Measurements from ENCODE around the gene TCHP.
A peak's percentile ranks its signal among the peaks of the same experiment; 100 is the strongest.
"Not testable (repeated sequence)": the region's sequence is repeated elsewhere in the genome, so short reads cannot be mapped to it uniquely, and the experiment has no call there.

Gene TCHP

DNA sequence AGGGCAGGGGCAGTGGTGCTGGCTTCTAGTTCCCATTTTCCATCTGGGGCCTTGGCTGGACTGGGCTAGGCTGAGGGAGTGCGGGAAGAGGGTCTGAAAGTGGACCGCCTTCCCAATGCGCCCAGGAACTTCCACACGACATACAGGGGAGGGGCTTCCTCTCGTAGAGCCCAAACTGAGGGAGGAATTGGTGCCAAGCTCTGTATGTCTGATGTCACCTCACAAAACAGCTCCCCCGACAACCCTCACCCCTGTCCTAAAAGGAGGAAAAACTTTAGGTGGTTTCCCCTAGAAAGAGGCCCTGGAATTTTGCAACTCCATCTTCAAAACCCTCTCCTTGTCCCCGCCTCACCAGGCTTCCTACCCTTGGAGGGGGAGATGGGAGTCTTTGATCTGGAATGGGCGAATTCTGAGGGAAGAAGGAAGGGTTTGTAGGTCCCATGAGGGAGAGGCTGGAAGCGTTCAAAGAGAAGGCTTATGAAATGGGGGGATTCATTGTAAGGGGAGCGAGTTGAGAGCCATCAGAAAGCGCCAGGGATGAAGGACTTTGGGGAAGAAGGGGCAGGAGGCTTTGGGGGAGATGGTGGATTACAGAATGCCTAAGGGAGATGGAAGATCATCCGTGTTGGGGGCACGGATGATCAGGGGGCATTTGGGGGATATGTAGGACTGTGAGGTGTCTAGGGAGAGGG, 20.6 kb upstream of the TCHP start:
- peak in 18 of 51 donors; percentile 9 to 73 (median 30) for DNase-seq

DNA sequence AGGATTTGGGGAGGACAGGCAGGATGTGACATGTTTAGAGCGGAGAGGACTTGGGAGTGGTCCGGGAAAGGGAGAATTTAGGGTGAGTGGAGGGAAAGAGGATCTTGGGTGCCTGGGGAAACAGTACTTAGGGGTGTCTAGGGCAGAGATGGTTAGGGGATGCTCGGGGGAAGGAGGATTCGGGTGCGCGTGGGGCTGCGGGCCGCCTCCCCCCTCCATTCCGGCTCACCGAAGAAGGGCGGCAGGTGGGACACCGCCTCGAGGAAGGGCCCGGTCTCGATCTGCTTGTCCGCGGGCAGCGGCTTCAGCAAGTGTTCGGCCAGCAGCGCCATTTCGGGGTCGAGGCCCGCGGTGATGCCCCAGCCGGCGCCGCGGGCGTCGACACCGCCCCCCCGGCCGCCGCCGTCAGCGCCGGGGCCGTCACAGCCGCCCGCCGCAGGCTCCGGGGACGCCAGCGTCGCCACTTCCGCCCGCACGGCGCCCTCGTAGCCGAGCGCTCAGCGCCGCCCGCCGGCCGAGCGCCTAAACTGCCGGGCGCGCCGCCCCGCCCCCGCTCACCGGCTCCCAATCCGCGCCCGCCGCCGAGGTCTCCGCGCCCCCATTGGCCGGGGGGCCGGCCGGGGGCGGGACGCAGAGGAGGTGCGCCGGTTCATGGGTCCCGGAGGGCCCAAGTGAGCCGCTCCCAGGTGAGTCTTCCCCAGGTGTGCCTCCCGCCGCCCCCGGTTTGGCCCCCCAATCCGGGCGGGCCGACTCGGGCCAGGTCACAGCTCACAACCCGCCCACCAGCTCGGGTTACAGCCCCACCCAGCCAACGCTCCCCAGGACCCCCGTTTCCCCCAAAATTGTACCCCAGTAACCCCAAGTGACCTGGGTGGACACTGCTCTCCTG, 19.8 kb upstream of the TCHP start, which contains the start of gene GLTP:
TSS of gene GLTP (minus strand) at position 499 of the 889 bp plus-strand sequence. CDS start at position 332, 167 bp downstream.
- DNase-seq = peak in 49 of 51 donors; percentile 23 to 89 (median 73)

DNA sequence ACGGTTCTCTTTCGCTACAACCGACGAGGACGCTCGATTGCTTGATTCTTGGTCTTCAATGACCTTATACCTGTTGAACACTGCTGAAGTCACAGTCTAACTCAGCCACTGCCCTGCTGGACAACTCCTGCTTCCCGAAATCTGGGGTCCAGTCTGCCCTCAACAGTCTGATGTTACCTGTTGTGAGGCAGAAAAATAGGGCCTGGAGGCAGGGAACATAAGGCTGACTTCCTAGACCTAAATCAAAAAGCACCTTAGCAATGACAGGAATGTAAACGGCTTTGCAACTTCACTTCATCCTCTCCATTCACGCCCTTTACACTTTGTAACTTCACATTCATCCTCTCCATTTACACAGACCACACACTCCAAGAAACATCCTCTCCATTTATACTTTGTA, 19.1 kb upstream of the TCHP start:
- no peak for DNase-seq

DNA sequence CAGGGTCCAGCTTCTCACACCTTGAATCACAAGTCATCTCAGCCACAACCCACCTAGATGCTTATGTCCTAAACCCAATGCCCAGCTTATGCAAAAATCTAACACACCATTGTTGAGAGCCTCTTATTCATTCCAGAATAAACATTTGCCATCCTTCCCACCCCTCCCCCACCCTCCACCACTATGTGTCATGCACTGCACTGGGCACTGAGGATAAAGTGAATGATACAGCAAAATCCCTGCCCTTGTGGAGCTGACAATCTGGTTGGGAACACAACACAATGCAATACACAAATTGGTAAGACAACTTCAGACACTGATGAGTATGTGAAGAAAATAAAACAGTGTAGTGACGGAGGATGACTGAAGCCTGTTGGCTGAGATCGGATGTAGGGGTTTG, 18.3 kb upstream of the TCHP start:
- no peak for DNase-seq

DNA sequence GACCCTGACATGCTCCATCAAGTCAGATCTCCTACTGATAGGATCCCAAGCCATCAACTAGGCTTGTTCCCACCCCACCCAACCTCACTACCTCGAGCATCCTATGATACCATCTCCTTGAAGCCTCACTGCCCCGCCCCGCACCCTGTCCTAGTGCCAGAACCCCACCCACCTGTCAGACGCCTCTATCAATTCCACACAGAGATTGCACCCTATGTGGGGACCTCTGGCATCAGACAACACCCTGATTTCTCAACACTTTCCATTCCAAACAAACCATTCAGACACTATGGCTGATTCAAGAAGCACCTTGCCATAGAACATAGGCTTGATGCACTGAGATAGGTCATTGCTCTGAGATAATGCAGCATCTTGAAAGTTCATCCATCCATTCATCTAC, 16.6 kb upstream of the TCHP start:
- no peak for DNase-seq

DNA sequence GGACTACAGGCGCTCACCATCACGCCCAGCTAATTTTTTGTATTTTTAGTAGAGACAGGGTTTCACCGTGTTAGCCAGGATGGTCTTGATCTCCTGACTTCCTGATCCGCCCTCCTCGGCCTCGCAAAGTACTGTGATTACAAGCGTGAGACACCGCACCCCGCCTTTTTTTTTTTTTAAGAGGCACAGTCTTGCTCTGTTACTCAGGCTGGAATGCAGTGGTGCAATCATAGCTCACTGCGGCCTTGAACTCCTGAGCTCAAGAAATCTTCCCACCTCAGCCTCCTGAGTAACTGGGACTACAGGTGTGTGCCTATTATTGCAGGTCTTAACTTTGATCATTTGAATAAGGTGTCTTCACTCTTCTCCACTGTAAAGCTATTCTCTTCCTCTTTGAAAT, 14.5 kb upstream of the TCHP start:
- no peak for DNase-seq

DNA sequence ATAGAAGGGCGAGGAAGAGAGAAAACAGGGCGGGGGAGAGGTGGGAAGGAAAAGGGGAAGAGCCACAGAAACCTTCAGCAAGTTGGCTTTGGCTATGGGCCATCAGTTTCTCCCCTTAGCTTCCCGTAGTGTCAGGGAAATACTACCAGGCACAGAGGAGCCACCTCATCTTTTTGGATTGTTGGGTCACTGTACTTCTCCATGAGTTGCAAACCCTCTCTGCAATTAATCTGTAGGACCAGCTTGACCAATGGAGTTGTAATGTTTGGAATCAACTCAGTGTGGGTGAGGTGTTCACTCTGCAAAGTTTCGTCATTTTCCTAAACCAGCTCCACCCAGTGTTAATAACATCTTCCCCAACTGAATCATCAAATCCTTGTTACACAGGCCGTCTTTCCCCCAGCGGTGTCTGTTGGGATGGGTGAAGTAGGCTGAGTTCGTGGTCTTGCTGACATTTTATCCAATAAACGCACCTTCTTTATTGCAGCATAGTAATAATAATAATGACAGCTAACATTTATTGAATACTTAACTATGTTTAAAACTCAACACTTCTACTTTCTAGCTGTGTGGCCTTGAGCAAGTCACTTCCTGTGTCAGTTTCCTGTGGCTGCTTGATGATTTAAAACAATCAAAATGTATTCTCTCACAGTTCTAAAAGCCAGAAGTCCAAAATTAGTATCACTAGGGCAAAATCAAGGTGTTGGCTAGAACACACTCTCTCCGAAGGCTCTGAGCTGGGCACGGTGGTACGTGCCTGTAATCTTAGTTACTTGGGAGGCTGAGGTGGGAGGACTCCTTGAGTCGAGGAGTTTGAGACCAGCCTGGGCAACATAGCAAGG, 11.7 kb upstream of the TCHP start:
- no peak for DNase-seq

DNA sequence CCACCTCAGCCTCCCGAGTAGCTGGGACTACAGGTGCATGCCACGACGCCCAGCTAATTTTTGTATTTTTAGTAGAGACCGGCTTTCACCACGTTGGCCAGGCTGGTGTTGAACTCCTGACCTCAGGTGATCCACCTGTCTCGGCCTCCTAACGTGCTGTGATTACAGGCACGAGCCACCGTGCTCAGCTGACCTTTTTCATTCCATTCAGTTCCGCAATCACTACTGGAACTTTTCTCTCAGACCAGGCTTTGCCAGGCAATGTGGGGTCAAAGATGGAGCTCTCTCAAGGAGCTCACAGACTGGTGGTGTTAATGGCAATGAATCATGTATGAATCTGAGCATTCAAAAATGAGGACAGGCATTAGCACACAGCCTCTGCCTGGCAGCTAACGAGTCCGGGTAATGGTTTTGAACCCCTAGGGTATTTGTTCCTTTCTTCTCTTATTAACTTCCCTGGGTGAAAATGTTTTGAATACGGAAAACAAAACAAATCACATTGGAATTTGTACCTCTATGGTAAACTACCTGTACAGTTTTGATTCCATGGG, 9.4 kb upstream of the TCHP start:
- no peak for DNase-seq

DNA sequence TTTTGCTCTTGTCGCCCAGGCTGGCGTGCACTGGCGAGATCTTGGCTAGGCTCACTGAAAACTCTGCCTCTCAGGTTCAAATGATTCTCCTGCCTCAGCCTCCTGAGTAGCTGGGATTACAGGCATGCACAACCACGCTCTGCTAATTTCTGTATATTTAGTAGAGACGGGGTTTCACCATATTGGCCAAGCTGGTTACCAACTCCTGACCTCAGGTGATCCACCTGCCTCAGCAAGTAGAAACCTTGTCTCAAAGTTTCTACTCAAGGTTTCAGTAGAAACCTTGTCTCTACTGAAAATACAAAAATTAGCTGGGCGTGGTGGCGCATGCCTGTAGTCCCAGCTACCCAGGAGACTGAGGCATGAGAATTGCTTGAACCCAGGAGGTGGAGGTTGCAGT, 8.3 kb upstream of the TCHP start:
- DNase-seq = not testable (repeated sequence)

DNA sequence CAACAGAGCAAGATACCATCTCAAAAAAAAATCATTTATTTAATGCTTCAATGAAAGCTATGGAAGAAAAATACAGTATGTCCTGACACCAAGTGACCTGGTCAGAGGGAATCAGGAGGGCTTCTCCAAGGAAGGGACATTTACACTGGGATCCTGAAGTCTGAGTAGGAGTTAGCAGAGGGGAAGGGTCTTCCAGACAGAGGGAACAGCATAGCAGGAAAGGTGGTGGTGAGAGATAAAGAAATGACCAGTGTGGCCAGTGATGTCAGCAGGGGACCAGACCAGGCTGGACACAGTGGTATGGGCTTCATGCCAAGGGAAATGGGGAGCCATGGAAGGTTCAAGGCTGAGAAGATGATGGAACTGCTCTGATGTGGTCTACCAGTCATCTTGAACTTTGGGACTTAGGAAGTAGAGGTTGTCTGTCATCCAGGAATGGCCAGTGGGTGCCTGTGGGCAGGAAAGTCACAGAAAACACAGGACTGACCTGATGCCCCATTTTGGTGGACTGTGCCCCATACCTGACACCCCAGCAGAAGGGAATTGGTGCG, 7.8 kb upstream of the TCHP start:
- DNase-seq = no peak

DNA sequence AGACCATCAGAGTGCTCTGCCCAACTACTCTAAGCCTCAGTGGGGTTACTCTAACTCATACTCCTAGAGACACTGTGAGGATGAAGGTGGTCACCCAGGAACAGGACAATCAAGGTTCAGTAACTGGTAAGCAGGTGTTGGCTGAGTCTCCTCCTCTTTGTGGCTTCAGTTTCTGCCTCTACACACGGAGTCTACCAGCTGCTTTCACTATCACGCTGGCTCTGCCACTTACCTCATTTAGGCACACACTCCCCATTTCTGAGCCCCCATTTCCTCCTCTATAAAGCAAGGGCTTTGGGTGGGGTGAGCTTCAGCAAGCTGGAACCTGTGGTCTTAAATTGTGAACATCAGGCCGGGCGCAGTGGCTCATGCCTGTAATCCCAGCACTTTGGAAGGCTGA, 7.3 kb upstream of the TCHP start:
- DNase-seq = no peak

DNA sequence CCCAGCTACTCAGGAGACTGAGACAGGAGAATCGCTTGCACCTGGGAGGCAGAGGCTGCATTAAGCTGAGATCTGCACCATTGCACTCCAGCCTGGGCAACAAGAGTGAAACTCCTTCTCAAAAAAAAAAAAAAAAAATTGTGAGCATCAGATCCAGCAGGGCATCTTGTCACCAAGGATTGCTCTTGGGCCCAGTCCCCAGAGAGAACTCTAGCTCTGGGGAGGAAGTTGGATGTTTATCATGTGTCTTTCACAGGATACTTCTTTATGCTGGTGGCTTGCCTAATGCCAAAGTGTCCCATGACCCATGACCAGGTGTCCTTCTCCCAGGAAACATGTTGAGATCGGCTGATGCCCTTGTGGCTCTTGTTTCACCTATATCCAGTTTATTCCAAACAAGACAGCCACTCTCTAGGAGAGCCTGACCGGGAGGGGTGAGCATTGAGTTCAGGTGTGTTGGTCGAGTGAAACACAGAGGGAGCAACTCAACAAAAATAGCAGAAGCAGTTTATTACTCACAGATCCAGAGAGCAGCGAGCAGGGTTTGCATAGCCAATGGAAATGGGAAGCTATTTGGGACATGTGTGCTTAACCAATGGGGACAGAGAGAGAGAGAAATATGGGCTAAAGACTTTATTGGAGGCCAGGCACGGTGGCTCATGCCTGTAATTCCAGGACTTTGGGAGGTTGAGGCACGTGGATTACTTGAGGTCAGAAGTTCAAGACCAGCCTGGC, 6.6 kb upstream of the TCHP start:
- no peak for DNase-seq

DNA sequence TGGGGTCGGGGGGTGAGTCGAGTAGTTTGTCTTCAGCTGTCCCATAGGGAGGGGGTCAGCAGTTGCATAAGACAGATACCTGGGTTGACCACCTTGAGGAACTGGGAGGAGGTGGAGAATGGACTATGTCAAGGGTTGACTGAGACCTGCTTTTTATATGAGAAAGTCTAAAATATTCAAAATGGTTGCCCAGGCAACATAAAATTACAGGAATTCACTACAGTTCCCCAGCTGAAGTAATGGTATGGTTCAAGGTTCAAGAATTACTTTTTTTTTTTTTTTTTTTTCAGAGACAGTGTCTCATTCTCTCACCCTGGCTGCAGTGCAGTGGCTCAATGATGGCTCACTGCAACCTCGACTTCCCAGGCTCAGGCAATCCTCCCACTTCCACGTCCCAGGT, 5.1 kb upstream of the TCHP start:
- DNase-seq = no peak

DNA sequence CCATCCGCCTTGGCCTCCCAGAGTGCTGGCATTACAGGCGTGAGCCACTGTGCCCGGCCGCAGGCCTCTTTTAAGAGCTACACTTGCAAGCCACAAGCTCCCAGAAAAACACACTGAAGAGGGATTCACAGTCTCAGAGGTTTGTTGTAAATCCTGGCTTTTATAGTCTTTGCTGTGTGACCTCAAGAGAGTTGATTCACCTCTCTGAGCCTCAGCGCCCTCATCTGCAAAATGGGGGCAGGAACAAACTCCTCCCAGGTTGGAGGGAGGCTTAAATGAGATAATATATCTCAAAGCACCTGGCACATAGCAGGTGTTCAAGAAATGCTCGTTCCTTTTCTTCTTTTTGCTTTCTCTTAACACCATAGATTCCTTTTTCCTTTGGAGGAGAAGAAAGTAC, 3.9 kb upstream of the TCHP start:
- DNase-seq = no peak

DNA sequence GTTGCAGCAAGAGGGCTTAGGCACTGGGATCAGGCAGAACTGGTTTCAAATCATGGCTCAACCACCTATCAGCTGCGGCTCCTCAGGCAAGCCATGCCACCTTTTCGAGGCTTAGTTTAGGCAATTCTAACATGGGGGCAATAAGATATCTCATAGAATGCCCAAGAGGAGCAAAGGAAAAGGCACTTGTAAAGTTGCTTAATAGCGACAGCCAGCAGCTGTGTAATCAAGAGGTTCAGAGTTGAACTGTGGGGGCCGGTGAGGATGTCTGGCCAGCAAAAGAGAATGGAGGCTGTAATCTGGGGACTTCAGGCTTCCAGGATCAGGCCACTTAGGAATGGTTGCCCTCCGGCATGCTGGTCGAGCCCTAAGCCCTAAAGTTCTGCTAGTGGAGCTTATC, 3.0 kb upstream of the TCHP start:
- no peak for DNase-seq

DNA sequence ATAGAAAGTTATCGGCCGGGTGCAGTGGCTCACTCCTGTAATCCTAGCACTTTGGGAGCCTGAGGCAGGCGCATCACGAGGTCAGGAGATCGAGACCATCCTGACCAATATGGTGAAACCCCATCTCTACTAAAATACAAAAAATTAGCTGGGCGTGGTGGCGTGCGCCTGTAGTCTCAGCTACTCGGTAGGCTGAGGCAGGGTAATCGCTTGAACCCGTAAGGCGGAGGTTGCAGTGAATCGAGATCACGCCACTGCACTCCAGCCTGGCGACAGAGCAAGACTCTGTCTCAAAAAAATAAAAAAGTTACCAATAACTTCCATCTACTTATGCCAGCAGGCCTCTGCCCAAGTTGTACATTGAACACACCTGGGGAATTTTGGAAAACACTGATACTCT, 729 bp upstream of the TCHP start:
- DNase-seq = not testable (repeated sequence)

DNA sequence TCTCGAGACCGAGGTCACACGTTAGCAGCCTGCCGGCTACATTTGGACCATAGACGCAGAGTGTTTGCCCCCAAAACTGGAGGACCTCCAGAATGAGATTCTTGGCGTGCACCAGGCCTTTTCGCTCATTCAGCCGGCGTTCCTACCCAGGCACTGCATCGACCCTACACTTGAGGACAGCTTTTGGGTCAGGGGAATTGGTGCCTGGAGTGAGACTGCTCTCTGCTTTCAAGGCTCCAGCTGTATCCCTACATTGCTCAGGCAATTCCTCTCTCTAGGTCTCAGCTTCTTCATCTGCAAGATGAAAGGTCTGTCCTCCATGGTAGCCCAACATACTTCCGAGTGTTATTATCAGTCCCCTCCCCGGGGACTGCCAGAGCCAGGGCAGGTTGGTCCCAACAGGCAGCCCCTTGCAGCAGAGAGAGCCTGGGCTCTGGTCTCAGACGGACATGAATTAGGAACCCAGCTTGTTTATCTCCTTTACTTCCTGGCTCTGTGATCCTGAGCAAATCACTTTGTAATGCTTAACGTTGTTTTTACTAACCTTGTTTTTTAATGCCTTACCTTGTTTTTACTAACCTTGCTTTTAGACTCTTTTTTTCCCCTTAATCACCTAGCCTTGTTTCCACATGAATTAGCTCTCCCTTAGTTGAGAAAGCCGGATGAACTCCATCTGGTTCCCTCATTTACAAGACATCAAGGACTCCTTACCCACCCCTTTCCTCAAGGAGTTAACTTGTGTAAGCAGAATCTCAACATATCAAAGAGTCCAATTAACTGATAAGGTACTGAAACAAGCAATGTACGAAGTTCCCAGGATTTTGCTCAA, 892 bp downstream of the TCHP start:
- peak in 3 of 51 donors; percentile 10 to 48 (median 31) for DNase-seq

DNA sequence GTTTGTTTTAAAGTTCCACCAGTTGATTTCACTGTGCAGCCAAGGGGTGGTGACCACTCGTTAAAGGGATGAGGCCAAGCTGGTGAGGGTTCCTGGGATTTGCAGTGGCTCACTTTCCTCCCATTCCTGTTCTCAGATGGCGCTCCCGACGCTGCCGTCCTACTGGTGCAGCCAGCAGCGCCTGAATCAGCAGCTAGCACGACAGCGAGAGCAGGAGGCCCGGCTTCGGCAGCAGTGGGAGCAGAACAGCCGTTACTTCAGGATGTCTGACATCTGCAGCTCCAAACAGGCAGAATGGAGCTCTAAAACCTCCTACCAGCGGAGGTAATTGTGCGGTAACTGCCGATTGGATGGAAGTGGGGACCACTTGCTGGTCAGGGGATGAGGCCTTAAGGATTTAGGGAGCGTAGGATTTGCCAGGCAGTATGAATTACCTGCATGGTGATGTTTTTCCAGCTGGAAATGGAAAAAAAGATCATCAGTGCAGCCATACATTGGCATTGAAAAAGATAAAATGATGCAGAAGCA, 2.9 kb downstream of the TCHP start:
- DNase-seq = no peak

DNA sequence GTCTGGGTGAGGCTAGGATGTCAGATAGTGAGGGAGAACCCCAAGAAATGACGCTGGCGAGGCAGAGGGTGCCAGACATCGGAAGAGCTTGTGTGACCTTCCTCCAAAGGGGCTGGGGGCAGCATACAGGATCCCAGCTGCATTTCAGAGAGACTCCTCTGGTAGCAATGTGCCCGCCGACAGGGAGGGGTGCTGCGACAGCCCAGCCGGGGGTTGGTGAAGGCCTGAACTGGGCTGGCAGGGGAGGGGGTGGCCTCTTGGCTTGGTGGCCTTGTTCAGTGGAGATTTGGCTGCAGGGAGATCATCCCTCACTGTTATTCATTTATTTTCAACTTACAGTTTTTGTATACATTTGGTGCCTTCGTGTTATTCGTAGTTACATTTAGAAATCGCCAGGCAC, 5.2 kb downstream of the TCHP start:
- DNase-seq = no peak
